GM19239 (cell line): Measurements from ENCODE around the gene P2RX7.
"Not testable (repeated sequence)": the region's sequence is repeated elsewhere in the genome, so short reads cannot be mapped to it uniquely, and the experiment has no call there.

Experiments
- DNase-seq: peaks from one replicate; pipeline ENCODE4 v3.0.0; 2011; ENCODE audit warnings: low spot score; ENCODE audit not compliant: insufficient read length
- FAIRE-seq: peaks from 2 replicates; lab custom pipeline; 2011; peaks lifted over from hg19 to GRCh38; lab: Jason Lieb, UNC

P2RX7 gene

GRCh38 chr12:121196902-121197301 lies 64.2 kb downstream of the P2RX7 start:
- FAIRE-seq = peak; percentile 49
- no peak for DNase-seq

DNA sequence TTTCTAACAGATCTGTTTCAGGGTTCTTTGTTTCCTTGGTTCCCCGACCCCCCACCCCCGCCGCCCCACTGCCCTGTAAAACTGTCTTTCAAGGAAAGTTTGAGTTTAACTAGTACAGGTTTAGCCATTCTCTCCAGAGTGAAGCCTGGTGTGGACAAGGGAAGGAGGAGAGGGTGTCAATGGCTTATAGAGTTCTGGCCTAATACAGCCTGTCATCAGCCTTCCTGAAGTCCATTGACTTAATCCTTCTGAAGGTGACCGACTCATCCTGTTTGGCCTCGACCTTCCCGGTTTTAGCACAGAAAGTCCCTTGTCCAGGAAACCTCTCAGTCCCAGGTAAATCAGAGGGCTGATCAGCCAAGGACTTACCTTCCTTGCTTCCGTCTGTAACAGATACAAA lies 66.3 kb downstream of the P2RX7 start:
- no peak for FAIRE-seq
- DNase-seq = no peak

DNA sequence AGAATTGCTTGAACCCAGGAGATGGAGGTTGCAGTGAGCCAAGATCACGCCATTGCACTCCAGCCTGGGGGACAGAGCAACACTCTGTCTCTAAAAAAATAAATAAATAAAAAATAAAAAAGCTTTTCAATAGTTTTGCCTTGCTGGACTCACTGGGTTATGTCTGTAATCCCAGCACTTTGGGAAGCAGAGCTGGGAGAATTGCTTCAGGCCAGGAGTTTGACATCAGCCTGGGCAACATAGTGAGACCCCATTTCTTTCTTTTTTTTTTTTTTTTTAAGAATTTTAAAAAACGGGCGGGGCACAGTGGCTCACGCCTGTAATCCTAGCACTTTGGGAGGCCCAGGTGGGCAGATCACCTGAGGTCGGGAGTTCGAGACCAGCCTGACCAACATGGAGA lies 68.5 kb downstream of the P2RX7 start:
- not testable (repeated sequence) for FAIRE-seq, DNase-seq

DNA sequence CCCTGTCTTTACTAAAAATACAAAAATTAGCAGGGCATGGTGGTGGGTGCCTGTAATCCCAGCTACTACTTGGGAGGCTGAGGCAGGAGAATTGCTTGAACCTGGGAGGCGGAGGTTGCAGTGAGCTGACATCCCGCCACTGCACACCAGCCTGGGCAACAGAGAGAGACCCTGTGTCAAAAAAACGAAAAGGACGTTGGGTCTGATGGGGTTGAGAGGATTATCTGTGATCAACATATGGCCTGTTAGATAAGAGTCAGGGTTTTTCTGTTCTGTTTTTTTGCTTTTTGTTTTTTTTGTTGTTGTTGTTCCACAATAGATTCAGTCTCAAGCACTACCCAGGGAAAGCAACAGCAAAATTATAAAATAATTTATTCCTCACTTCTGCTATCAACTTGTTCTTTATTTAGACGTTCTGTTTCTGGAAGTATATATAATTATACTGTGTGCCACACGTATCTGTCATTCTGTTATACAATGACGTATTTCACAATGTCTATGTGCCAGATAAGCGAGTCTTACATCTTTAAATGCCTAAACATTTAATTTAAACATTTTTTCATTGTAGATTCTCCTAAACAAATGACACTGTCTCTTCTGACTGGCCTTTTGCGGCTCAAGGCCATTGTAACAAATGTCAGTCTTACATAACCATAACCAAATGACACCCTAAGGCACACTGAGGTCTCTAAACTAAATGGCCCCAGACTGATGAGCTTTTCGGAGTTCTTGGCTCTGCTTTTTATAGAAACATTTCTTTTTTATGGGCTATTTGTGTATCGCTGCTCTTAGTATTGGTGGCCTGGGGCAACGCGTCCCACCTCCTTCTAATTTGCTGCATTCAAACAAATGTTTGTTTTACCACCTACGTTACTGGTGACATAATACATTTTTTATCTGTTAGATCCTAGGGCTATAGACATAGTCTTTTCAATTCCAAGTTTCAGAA lies 70.0 kb downstream of the P2RX7 start:
- FAIRE-seq = no peak
- DNase-seq = no peak

DNA sequence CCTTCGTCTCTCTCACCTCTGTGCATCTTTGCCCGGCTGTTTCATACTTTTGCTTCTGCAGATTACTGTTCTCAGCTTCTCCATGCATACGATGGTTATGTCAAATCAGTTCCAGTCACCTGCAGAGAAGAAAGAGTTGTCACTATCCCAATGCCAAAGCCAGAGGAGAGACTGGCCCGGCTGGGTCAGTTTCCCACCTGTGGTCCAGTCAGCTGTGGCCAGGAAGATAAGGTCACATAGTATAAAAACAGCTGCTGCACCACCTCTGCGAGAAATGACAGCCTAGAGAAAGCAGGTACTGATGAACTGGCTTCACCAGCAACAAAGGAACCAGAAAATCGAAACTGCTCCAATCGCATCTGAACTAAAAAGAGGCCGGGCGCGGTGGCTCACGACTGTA lies 70.8 kb downstream of the P2RX7 start:
- DNase-seq (no peak), FAIRE-seq (no peak)

GRCh38 chr12:121205491-121205890 lies 72.8 kb downstream of the P2RX7 start:
- no peak for DNase-seq
- no peak for FAIRE-seq

- DNase-seq, FAIRE-seq: not testable (repeated sequence)
Measured at GRCh38 chr12:121208571-121208970, 75.9 kb downstream of the P2RX7 start.

GRCh38 chr12:121209221-121209620 lies 76.5 kb downstream of the P2RX7 start:
- FAIRE-seq (no peak), DNase-seq (no peak)

DNA sequence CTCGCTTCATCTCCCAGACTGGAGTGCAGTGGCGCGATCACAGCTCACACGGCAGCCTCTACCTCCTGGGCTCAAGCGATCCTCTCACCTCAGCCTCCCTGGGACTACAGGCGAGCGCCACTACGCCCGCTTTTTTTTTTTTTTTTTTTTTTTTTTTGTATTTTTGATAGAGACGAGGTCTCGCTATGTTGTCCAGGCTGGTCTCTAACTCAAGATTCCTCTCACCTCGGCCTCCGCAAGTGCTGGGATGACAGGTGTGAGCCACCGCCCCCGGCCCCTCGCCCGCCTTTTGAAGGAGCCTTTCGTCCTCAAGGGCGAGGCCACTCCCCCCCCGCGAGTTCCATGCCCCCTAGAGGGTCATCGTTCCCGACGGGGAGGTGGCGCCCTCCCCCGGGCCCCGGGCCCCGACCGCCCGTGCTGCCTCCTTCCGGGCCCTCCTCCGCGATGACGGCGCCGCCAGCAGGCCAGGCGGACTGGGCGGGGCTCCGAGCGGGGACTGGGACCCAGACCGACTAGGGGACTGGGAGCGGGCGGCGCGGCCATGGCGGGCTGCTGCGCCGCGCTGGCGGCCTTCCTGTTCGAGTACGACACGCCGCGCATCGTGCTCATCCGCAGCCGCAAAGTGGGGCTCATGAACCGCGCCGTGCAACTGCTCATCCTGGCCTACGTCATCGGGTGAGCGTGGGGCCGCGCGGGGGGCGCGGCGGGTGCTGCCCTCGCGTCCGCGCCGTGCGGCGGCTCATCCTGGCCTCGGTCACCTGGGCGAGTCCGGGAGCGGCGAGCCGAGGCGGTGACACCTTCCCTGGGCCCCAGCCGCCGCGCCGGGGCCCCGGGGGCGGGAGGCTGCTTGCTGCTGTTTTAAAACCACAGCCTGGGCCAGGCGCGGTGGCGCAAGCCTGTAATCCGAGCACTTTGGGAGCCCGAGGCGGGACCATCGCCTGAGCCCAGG lies 77.2 kb downstream of the P2RX7 start, which contains the start of gene P2RX4:
Gene P2RX4 (plus strand): TSS at position 506 of the 949 bp plus-strand sequence. CDS start 36 bp downstream, at position 542.
- peak; percentile 63 for FAIRE-seq

DNA sequence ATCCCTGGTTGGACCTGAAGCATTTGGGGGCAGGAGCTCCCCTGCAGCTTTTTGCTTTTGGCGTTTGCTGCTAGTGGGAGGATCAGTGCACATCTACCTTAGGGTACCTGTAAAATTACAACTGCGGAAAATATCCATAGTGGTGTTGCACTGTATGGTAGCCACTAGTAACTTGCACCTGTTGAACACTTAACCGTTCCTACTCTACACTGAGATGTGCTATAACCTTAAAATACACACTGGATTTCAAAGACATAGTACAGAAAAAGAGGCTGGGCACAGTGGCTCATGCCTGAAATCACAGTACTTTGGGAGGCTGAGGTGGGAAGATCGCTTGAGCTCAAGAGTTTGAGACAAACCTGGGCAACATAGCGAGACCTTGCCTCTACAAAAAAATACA lies 80.2 kb downstream of the P2RX7 start:
- DNase-seq (no peak), FAIRE-seq (no peak)

More for the DNA sequence above, 77.2 kb downstream of the P2RX7 start, which contains the start of gene P2RX4:
- peak; percentile 90 for DNase-seq

GRCh38 chr12:121214166-121214777 lies 81.6 kb downstream of the P2RX7 start:
- no peak for DNase-seq
- FAIRE-seq = no peak

DNA sequence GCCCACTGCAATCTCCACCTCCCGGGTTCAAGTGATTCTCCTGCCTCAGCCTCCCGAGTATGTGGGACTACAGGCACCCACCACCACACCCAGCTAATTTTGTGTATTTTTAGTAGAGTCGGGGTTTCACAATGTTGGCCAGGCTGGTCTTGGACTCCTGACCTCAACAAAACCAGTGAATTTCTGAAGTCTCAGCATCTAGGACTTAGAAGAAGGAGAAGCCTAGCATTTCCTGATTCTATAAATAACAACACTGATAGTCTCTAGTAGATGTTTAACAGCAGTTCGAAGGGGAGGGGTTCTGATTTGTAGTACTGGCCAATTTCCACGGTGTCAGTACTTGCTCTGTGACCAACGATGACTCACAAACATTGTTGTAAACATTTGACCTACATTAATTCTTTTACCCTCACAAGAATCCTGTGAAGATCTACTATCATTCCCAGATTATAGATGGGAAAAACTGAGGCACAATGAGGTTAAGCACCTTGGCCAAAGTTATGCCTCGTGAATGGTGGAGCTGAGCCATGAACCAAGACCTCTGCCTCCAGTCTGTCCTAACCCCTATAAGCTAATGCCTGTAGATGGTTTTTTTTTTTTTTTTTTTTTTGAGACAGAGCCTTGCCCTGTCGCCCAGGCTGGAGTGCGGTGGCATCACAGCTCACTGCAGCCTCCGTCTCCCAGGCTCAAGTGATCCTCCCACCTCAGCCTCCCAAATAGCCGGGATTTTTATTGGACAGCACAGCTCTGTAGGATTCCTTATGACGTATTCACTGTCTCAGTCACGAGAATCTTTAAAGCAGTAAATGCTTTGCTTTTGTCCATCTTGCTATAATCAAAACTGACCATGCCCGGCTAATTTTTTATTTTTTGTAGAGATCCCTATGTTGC lies 82.4 kb downstream of the P2RX7 start:
- DNase-seq (no peak), FAIRE-seq (peak; percentile 67)

- FAIRE-seq (no peak), DNase-seq (no peak)
Measured at GRCh38 chr12:121216102-121216501, 83.4 kb downstream of the P2RX7 start.

DNA sequence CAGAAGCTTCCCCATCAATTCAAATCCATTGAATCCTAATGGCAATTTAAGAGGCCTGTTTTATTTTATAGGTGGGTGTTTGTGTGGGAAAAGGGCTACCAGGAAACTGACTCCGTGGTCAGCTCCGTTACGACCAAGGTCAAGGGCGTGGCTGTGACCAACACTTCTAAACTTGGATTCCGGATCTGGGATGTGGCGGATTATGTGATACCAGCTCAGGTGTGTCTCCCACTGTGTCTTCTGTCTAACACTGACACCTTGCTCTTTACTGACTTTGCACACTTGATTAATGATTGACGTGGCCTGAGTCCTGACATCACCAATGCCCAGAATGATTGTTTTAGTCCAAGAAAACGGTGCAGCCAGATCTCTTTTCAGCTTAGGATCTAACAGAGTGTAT lies 84.4 kb downstream of the P2RX7 start:
- FAIRE-seq (peak; percentile 57), DNase-seq (no peak)

DNA sequence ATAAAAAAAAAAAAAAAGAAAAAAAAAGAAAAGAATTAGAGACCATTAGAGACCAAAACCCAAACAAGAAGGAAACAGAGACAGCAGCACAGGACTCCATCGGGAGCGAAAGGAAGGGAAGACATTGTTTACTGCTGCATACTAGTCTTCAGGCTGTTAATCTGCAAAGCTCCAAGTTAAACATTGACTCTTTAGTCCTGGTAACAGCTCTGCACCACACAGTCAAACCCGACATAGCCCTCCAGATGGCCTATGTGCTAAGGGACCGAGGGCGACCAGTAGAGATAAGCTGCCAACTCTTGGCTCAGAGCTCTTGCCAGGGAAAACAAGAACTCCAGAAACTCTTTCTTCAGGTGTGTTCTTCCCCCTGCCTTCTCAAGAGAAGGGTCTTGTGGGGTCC lies 85.1 kb downstream of the P2RX7 start:
- no peak for FAIRE-seq
- no peak for DNase-seq

DNA sequence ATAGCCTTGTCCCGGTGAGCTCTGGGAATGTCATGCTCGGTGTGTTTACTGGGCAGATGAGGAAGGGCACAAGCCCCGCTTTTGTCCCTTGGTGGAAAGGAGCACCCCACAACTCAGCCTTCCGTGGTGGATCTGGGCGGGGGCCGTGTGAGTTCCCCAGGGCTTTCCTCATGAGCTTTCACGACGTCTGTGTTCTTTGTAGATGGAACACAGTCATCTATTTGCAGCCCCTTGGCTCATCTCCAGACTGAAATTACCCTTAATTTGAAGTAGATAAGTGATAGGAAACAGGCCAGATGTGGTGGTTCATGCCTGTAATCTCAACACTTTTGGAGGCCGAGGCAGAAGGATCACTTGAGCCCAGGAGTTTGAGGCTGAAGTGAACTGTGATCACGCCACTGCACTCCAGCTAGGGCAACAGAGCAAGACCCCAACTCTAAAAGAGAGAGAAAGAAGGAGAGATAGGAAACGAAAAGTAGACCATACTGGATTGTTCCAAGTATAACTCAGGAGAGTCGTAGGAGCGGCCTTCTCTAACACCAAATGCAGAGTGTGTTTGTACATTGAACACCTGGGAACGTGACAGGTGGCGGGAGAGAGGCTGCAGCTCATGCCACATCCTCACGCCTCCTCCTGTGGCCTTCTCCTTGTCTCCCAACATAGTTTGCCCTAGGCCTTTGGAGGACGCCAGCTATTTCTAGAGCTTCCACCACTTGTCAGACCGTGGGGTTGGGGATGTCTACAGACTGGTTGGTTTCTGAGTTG lies 86.1 kb downstream of the P2RX7 start:
- FAIRE-seq = no peak
- no peak for DNase-seq

GRCh38 chr12:121219353-121219986 lies 86.8 kb downstream of the P2RX7 start:
- FAIRE-seq (no peak), DNase-seq (no peak)

- FAIRE-seq = no peak
Measured at GRCh38 chr12:121222847-121223246, 90.2 kb downstream of the P2RX7 start.

More at GRCh38 chr12:121222847-121223246, 90.2 kb downstream of the P2RX7 start:
- no peak for DNase-seq
